ENCODE data around the gene USP31. TPM values are rescaled to one million over a fixed set of nuclear protein-coding genes. Genes with fewer than 3 reads are reported as not detected.

USP31 gene
- total and polyA plus RNA-seq, 7 donors = 7.7 to 21.5 (median 16.4) TPM

DNA sequence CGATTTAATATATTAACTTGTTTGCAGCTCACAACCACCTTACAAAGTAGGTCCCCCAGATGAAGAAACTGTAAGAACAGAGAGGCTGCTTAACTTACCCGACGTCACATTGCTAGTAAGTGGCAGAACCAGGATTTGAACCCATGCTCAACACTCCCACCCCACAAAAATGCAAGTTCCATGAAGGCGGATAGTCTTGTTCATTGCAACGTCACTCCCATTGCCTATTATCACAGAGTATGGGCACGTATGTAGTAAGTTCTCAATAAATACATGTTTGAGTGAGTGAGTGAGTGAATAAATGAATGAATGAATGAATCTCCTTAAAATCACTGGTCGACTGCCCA, 1.1 kb downstream of the USP31 start:
- H3K36me3 ChIP-seq (ENCODE audit: insufficient read depth in 1 of 2, low read depth in 1 of 2) = no peaks in the 10 kb centered on the region
- no peaks in the 10 kb centered on the region for H3K27me3 ChIP-seq (ENCODE audit: insufficient read depth in 3 of 3, low read length in 2 of 3)
- ATAC-seq = no peak
- peaks cover 43% of the 10 kb centered on the region for H3K4me1 ChIP-seq
- intact Hi-C loops (cut with DNase I) = loop anchor here in 1 of 2 donors (5.0 kb wide), 1 partner anchor 66 kb away; no protein-coding TSS in a partner anchor
- peak overlapping the region; percentile 85 for H3K27ac ChIP-seq
- TF ChIP-seq, protein P1, sequence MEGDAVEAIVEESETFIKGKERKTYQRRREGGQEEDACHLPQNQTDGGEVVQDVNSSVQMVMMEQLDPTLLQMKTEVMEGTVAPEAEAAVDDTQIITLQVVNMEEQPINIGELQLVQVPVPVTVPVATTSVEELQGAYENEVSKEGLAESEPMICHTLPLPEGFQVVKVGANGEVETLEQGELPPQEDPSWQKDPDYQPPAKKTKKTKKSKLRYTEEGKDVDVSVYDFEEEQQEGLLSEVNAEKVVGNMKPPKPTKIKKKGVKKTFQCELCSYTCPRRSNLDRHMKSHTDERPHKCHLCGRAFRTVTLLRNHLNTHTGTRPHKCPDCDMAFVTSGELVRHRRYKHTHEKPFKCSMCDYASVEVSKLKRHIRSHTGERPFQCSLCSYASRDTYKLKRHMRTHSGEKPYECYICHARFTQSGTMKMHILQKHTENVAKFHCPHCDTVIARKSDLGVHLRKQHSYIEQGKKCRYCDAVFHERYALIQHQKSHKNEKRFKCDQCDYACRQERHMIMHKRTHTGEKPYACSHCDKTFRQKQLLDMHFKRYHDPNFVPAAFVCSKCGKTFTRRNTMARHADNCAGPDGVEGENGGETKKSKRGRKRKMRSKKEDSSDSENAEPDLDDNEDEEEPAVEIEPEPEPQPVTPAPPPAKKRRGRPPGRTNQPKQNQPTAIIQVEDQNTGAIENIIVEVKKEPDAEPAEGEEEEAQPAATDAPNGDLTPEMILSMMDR (IDR thresholded peaks at IDR 0.05) = no peak
- H3K9me3 ChIP-seq = no peaks in the 10 kb centered on the region
- H3K4me3 ChIP-seq = peak overlapping the region; percentile 84
- WGBS, 3 donors = 46 to 51% (median 48%) methylated on average over 7 of the region's 7 CpGs
- no peak for DNase-seq

DNA sequence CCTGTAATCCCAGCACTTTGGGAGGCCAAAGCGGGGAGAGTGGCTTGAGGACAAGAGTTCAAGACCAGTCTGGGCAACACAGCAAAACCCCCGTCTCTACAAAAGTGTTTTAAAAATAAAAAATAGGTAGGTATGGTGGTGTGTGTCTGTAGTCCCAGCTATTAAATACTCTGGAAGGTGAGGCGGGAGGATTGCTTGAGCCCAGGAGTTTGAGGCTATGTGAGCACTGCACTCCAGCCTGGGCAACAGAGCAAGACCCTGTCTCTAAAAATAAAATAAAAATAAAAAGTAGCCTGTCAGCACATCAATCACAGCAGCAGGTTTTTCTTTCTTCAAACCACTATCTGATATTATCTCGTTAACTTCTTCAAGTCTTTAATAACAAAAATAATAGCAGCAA, 1.6 kb downstream of the USP31 start:
- intact Hi-C loops (cut with DNase I) = loop anchor here in 1 of 2 donors (5.0 kb wide), 1 partner anchor 65 kb away; no protein-coding TSS in a partner anchor
- H3K4me3 ChIP-seq = peak overlapping the region; percentile 84

DNA sequence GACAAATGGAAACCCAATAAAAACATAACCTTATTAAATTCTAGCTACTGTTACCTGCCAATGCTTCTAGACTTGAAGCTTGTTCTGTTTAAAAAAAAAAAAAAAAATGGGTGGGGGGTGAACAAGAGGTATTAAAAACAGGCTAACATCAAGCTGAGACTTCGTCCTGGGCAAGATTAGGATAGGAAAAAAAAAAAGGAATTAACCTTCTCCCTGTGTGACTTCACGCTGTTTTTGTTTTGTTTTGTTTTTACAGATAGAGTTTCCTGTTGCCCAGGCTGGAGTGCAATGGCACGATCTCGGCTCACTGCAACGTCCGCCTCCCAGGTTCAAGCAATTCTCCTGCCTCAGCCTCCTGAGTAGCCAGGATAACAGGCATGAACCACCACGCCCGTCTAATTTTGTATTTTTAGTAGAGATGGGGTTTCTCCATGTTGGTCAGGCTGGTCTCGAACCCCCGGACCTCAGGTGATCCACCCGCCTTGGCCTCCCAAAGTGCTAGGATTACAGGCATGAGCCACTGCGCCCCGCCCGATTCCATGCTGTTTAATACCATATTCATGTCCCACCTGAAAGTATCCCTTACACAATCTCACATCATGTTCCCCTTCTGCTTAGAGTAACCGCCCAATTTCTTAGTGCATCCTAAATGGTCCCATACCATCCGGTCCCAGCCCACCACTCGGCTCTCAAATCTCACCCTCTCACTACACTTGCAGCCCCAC, 2.2 kb downstream of the USP31 start:
- Histone ChIP-seq H3K27me3 (ENCODE audit: insufficient read depth in 3 of 3, low read length in 2 of 3) (no peaks in the 10 kb centered on the region), H3K4me3 (peak overlapping the region; percentile 17), H3K9me3 (no peaks in the 10 kb centered on the region), H3K36me3 (ENCODE audit: insufficient read depth in 1 of 2, low read depth in 1 of 2) (no peaks in the 10 kb centered on the region), H3K27ac (no peak overlapping the region), H3K4me1 (peaks cover 46% of the 10 kb centered on the region)
- intact Hi-C loops (cut with DNase I) = loop anchor here in 1 of 2 donors (5.0 kb wide), 1 partner anchor 65 kb away; no protein-coding TSS in a partner anchor
- ATAC-seq (no peak), DNase-seq (no peak)
- WGBS, 3 donors = 65 to 72% (median 67%) methylated on average over 17 of the region's 17 CpGs
- TF ChIP-seq, protein P1 (IDR thresholded peaks at IDR 0.05) = no peak

More for the DNA sequence above, 1.6 kb downstream of the USP31 start:
- H3K27me3 ChIP-seq (ENCODE audit: insufficient read depth in 3 of 3, low read length in 2 of 3) = no peaks in the 10 kb centered on the region
- ATAC-seq (no peak), DNase-seq (no peak)
- TF ChIP-seq, protein P1 (IDR thresholded peaks at IDR 0.05) = no peak
- no peaks in the 10 kb centered on the region for H3K36me3 ChIP-seq (ENCODE audit: insufficient read depth in 1 of 2, low read depth in 1 of 2)
- no peaks in the 10 kb centered on the region for H3K9me3 ChIP-seq
- WGBS, 3 donors = 79 to 82% (median 80%) methylated on average over 4 of the region's 4 CpGs
- peaks cover 46% of the 10 kb centered on the region for H3K4me1 ChIP-seq
- H3K27ac ChIP-seq = no peak overlapping the region

DNA sequence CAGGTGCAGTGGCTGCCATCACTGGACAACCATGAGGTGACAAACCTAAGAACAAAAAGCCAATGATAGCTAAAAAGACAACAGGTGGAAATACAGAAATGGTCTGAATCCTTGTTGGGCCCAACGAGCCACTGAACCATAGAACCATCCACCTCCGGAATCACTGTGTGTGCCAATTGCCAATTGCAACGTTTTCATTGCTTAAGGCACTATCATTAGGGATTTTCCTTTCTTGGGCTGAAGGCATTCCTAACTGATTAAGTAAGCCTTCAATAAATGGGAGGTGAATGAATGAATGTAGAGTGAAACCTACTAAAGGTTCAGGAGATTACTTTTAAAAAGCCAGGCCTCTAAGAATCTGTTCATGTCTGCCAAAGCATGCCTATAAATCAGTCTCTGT, 3.6 kb downstream of the USP31 start:
- Histone ChIP-seq H3K9me3 (no peaks in the 10 kb centered on the region), H3K4me1 (peaks cover 50% of the 10 kb centered on the region), H3K27me3 (ENCODE audit: insufficient read depth in 3 of 3, low read length in 2 of 3) (no peaks in the 10 kb centered on the region), H3K36me3 (ENCODE audit: insufficient read depth in 1 of 2, low read depth in 1 of 2) (no peaks in the 10 kb centered on the region), H3K27ac (peak overlapping the region; percentile 31), H3K4me3 (no peak overlapping the region)
- ATAC-seq = no peak
- no peak for DNase-seq
- 28 to 38% (median 33%) methylated on average over 3 of the region's 3 CpGs for WGBS, 3 donors
- intact Hi-C loops (cut with DNase I) = loop anchor here in 1 of 2 donors (5.0 kb wide), 1 partner anchor 63 kb away; no protein-coding TSS in a partner anchor
- TF ChIP-seq, protein P1 (IDR thresholded peaks at IDR 0.05) = no peak
